LNCAP (cell line): Measurements from ENCODE around the gene BBOF1.

Source experiments
- CTCF ChIP-seq: fragments of 450-650 bp; IDR thresholded peaks from 2 replicates; pipeline ENCODE4 v1.5.1; 2017; ENCODE audit warnings: mild to moderate bottlenecking

BBOF1 gene

GRCh38 chr14:74064883-74065282 is 45.7 kb downstream of the BBOF1 start:
- TF ChIP-seq CTCF = no peak

GRCh38 chr14:74065746-74066575 is 46.8 kb downstream of the BBOF1 start:
- no peak for TF ChIP-seq CTCF

GRCh38 chr14:74077401-74077800 is 58.3 kb downstream of the BBOF1 start:
- no peak for TF ChIP-seq CTCF

GRCh38 chr14:74080820-74081460 is 61.8 kb downstream of the BBOF1 start:
- TF ChIP-seq CTCF = no peak

- TF ChIP-seq CTCF = no peak
Measured at GRCh38 chr14:74081491-74081890, 62.3 kb downstream of the BBOF1 start.

- TF ChIP-seq CTCF = no peak
Measured at GRCh38 chr14:74083161-74083560, 64.0 kb downstream of the BBOF1 start.

GRCh38 chr14:74083784-74084276 is 64.7 kb downstream of the BBOF1 start:
- TF ChIP-seq CTCF = no peak
